Psoas muscle (tissue), 8 donors: ENCODE measurements around the gene CHID1. TPM values are rescaled to one million over a fixed set of nuclear protein-coding genes. Genes with fewer than 3 reads are reported as not detected.

Experiments used
- ATAC-seq, 4 donors: fragments of 200-7000 bp; cut with Tn5 transposase; one replicate each; pipeline ENCODE4 v1.9.1; 2020; ENCODE audit warnings: moderate library complexity in 3 of 4, mild to moderate bottlenecking in 2 of 4
- DNase-seq, 2 donors: peaks; one replicate each; pipeline ENCODE4 v3.0.0-alpha.2; 2020
- H3K27ac ChIP-seq: fragments of 200-600 bp; one replicate; pipeline ENCODE4 v1.8.0; 2022
- H3K27me3 ChIP-seq, 3 donors: fragments of 200-600 bp in 1 of 3; one replicate each; pipeline versions ENCODE4 v1.6.1 to v1.8.0; 2013 to 2022; ENCODE audit warnings: low read length in 2 of 3, mild to moderate bottlenecking in 2 of 3, moderate library complexity in 1 of 3; ENCODE audit not compliant: insufficient read depth in 3 of 3
- H3K36me3 ChIP-seq, 2 donors: fragments of 200-600 bp in 1 of 2; one replicate each; pipeline versions ENCODE4 v1.6.1 to v1.8.0; 2013 to 2022; ENCODE audit warnings: low read depth in 1 of 2, mild to moderate bottlenecking in 1 of 2, moderate library complexity in 1 of 2; ENCODE audit not compliant: insufficient read depth in 1 of 2
- H3K4me1 ChIP-seq: fragments of 200-600 bp; one replicate; pipeline ENCODE4 v1.8.0; 2022
- H3K4me3 ChIP-seq: fragments of 200-600 bp; one replicate; pipeline ENCODE4 v1.8.0; 2022; ENCODE audit warnings: mild to moderate bottlenecking
- H3K9me3 ChIP-seq: fragments of 200-600 bp; one replicate; pipeline ENCODE4 v1.8.0; 2022
- CTCF ChIP-seq: fragments of 200-600 bp; IDR thresholded peaks from one replicate; pipeline ENCODE4 v1.8.0; 2022; ENCODE audit warnings: antibody characterized with exemption
- WGBS, 3 donors: extraction: QIAGEN DNeasy Blood & Tissue Kit; methylation state at CpG; one replicate each; pipeline versions ENCODE4 v1.1.6 to v1.1.7; 2013; 5-methylcytosine and 5-hydroxymethylcytosine counted together
- intact Hi-C, 2 donors: fragments of 100-400 bp; cut with DNase I; formaldehyde crosslinking; loops; one replicate each; pipeline versions ENCODE4 v1.11.0 to v1.14.2; 2022
- polyA plus RNA-seq, 3 donors: library from polyadenylated mRNA; stranded (reverse); fragments of 200-250 nt; gene quantifications; one replicate each; pipeline ENCODE4 v1.2.3, GENCODE V29; 2013
- total RNA-seq, 4 donors: library from RNA; stranded (reverse); fragmentation: NEBNext Ultra II Directional in 2 of 4; extraction: Animal tissue kit (Norgen Biotek cat#: 25700) in 2 of 4; gene quantifications; one replicate each; pipeline versions ENCODE4 v1.2.1 to v1.2.4, GENCODE V29; 2021 to 2023
- donor health status: healthy with polysubstance abuse.
- donor health status: DM: no; HTN: no; CAD: no; lungs with moderate emphysema.
- donor health status: Bipolar disorder and iron deficiency.
- donor health status: healthy.
- donor health status: DM: yes; HTN: yes; CAD: no.
- donor health status: DM: no; HTN: no; CAD: no.
- donor health status: DM: no; HTN: no; CAD: no.
- donor health status: DM: yes; HTN: yes; CAD: no.

The CHID1 gene
- total and polyA plus RNA-seq, 7 donors: 25.5 to 44.5 (median 34.3) TPM

GRCh38 chr11:911031-911889 is 650 bp upstream of the CHID1 start:
- H3K36me3 ChIP-seq: peaks cover 0 to 5% of the 10 kb centered on the region in 2 donors
- no peak for TF ChIP-seq CTCF
- no peaks in the 10 kb centered on the region for H3K9me3 ChIP-seq

GRCh38 chr11:910044-910588 is 494 bp downstream of the CHID1 start:
- intact Hi-C loops: loop anchor here in 1 of 2 donors (5.0 kb wide), 2 partner anchors 63 to 67 kb away; no protein-coding TSS in a partner anchor
- Histone ChIP-seq H3K9me3 (no peaks in the 10 kb centered on the region), H3K27ac (peak overlapping the region; percentile 82), H3K27me3 (no peaks in the 10 kb centered on the region), H3K4me1 (peaks cover 15% of the 10 kb centered on the region), H3K4me3 (peak overlapping the region; percentile 72), H3K36me3 (peaks cover 0 to 5% of the 10 kb centered on the region in 2 donors)
- no peak for DNase-seq
- no peak for TF ChIP-seq CTCF
- 1 to 5% (median 3%) methylated on average over 23 to 38 of the region's 38 CpGs for WGBS, 3 donors
- peak in 3 of 4 donors; percentile 6 to 26 (median 13) for ATAC-seq

More at GRCh38 chr11:911031-911889, 650 bp upstream of the CHID1 start:
- Histone ChIP-seq H3K27ac (peak overlapping the region; percentile 82), H3K27me3 (no peaks in the 10 kb centered on the region), H3K4me1 (peaks cover 15% of the 10 kb centered on the region), H3K4me3 (peak overlapping the region; percentile 72)
- 1 to 4% (median 2%) methylated on average over 55 to 68 of the region's 68 CpGs for WGBS, 3 donors
- intact Hi-C loops: loop anchor here in 1 of 2 donors (5.0 kb wide), 2 partner anchors 64 to 66 kb away; no protein-coding TSS in a partner anchor
- peak; percentile 35 to 64 (median 42) for ATAC-seq
- DNase-seq: peak; percentile 64 to 73

GRCh38 chr11:909406-909805 is 1.2 kb downstream of the CHID1 start:
- Histone ChIP-seq H3K4me1 (peaks cover 15% of the 10 kb centered on the region), H3K27ac (no peak overlapping the region), H3K36me3 (peaks cover 0 to 11% of the 10 kb centered on the region in 2 donors), H3K4me3 (peak overlapping the region; percentile 72), H3K27me3 (no peaks in the 10 kb centered on the region), H3K9me3 (no peaks in the 10 kb centered on the region)
- TF ChIP-seq CTCF: no peak
- 86 to 89% (median 87%) methylated on average over 11 of the region's 11 CpGs for WGBS, 3 donors
- DNase-seq: no peak
- ATAC-seq: no peak
- intact Hi-C loops: loop anchor here in 1 of 2 donors (5.0 kb wide), 1 partner anchor 62 kb away; no protein-coding TSS in a partner anchor

GRCh38 chr11:908273-908672 is 2.3 kb downstream of the CHID1 start:
- Histone ChIP-seq H3K9me3 (no peaks in the 10 kb centered on the region), H3K4me1 (peaks cover 15% of the 10 kb centered on the region), H3K36me3 (peaks cover 0 to 22% of the 10 kb centered on the region in 2 donors), H3K27ac (no peak overlapping the region), H3K27me3 (no peaks in the 10 kb centered on the region), H3K4me3 (no peak overlapping the region)
- DNase-seq (no peak), ATAC-seq (no peak)
- no peak for TF ChIP-seq CTCF
- 77 to 88% (median 82%) methylated on average over 5 of the region's 5 CpGs for WGBS, 3 donors
- intact Hi-C loops: loop anchor here in 1 of 2 donors (5.0 kb wide), 1 partner anchor 61 kb away; no protein-coding TSS in a partner anchor
